Transverse colon (tissue), 4 donors: ENCODE data around the gene PSTK. TPM values are rescaled to one million over a fixed set of nuclear protein-coding genes. Genes with fewer than 3 reads are reported as not detected.

Source experiments
- DNase-seq: peaks from one replicate; pipeline ENCODE4 v3.0.0-alpha.2; 2019
- H3K27ac ChIP-seq, 4 donors: fragments of 200-600 bp; sonication (generic); 2 replicates each; pipeline ENCODE4 v1.5.1; 2016 to 2018; ENCODE audit warnings: inconsistent platforms in 4 of 4
- H3K27me3 ChIP-seq: fragments of 200-600 bp; sonication (generic); 2 replicates; pipeline ENCODE4 v1.5.1; 2017; ENCODE audit warnings: inconsistent platforms
- H3K36me3 ChIP-seq, 4 donors: fragments of 200-600 bp; sonication (generic); 2 replicates each; pipeline ENCODE4 v1.5.1; 2017 to 2019; ENCODE audit warnings: inconsistent platforms in 4 of 4
- H3K4me1 ChIP-seq, 4 donors: fragments of 200-600 bp; sonication (generic); 2 replicates each; pipeline ENCODE4 v1.5.1; 2017 to 2020; ENCODE audit warnings: inconsistent platforms in 4 of 4
- H3K4me3 ChIP-seq, 4 donors: fragments of 200-600 bp; sonication (generic); 1 replicate in 1 of 4; 2 replicates in 3 of 4; pipeline versions ENCODE4 v1.5.1 to v1.6.1; 2017 to 2019; ENCODE audit warnings: inconsistent platforms in 4 of 4
- H3K9me3 ChIP-seq, 2 donors: fragments of 200-600 bp; sonication (generic); 2 replicates each; pipeline ENCODE4 v1.5.1; 2017 to 2019; ENCODE audit warnings: inconsistent platforms in 2 of 2
- CTCF ChIP-seq, 5 experiments: fragments of 200-600 bp in 3 of 5; fragments of 450-650 bp in 2 of 5; sonication (generic) in 3 of 5; IDR thresholded peaks; 1 replicate in 2 of 5; 2 replicates in 3 of 5; pipeline ENCODE4 v1.5.1; 2016 to 2017; ENCODE audit warnings: antibody characterized with exemption in 5 of 5, inconsistent platforms in 3 of 5, mild to moderate bottlenecking in 2 of 5, moderate library complexity in 1 of 5
- EP300 ChIP-seq: sonication (generic); formaldehyde crosslinking; IDR thresholded peaks from one replicate; pipeline ENCODE4 v1.6.1; 2017; ENCODE audit warnings: antibody characterized with exemption, low read depth
- POLR2A ChIP-seq: fragments of 450-650 bp; IDR thresholded peaks from one replicate; pipeline ENCODE4 v1.6.1; 2016; ENCODE audit warnings: antibody characterized with exemption, mild to moderate bottlenecking, moderate library complexity
- POLR2AphosphoS5 ChIP-seq, 3 donors: sonication (generic); formaldehyde crosslinking; IDR thresholded peaks; one replicate each; pipeline ENCODE4 v1.6.1; 2016; ENCODE audit warnings: antibody characterized with exemption in 3 of 3
- WGBS, 2 donors: methylation state at CpG; one replicate each; pipeline ENCODE4 v1.1.5; 2018; ENCODE audit warnings: low coverage in 1 of 2; 5-methylcytosine and 5-hydroxymethylcytosine counted together
- in situ Hi-C, 4 donors: fragments of 200-750 bp; cut with MboI; loops; one replicate each; pipeline versions ENCODE4 v1.15.0 to v1.15.1; 2017; ENCODE audit warnings: low sequenced_read_pairs in 3 of 4, low pct_ligation_motif_present in 1 of 4, low pct_unique_long_range_greater_than_20kb in 1 of 4
- intact Hi-C: fragments of 100-400 bp; cut with DNase I; formaldehyde crosslinking; loops from one replicate; pipeline ENCODE4 v1.15.1; 2023; ENCODE audit warnings: low total_unique reads
- total RNA-seq, 4 donors: library from RNA; depleted of rRNA; stranded (reverse); fragments of >200 nt; gene quantifications; one replicate each; pipeline ENCODE4 v1.1.0, GENCODE V29; 2016

PSTK gene
- total RNA-seq, 4 donors from 2014 or later = 2.5 to 2.9 TPM; not detected in 2

- intact Hi-C loops (loop anchor here (1.0 kb wide), 1 partner anchor 29 kb away; the partner anchor contains the start of gene PSTK), in situ Hi-C loops (no loop called here)
- Histone ChIP-seq H3K27ac (peak overlapping the region; percentile 91 to 96 (median 93)), H3K36me3 (no peaks in the 10 kb centered on the region), H3K27me3 (no peaks in the 10 kb centered on the region), H3K9me3 (no peaks in the 10 kb centered on the region), H3K4me3 (peak overlapping the region; percentile 85 to 99 (median 93)), H3K4me1 (peaks cover 0 to 34% (median 19%) of the 10 kb centered on the region in 4 donors)
- 0% methylated on average over 3 to 33 of the region's 34 CpGs for WGBS, 2 donors
- DNase-seq = peak; percentile 30
- TF ChIP-seq POLR2A (no peak), EP300 (no peak), CTCF (IDR thresholded peaks at IDR 0.05) (no peak), POLR2AphosphoS5 (IDR thresholded peaks at IDR 0.05) (no peak)
Measured at GRCh38 chr10:123009105-123009820, 29.1 kb downstream of the PSTK start.

GRCh38 chr10:123011987-123012386 is 31.8 kb downstream of the PSTK start:
- in situ Hi-C loops (no loop called here), intact Hi-C loops (no loop called here)
- 20 to 84% methylated on average over 1 to 3 of the region's 3 CpGs for WGBS, 2 donors
- no peak for TF ChIP-seq EP300
- no peak for TF ChIP-seq POLR2A
- no peak for TF ChIP-seq CTCF (IDR thresholded peaks at IDR 0.05)
- TF ChIP-seq POLR2AphosphoS5 (IDR thresholded peaks at IDR 0.05) = no peak
- Histone ChIP-seq H3K27me3 (no peaks in the 10 kb centered on the region), H3K4me3 (no peak overlapping the region), H3K36me3 (no peaks in the 10 kb centered on the region), H3K9me3 (no peaks in the 10 kb centered on the region), H3K27ac (no peak overlapping the region), H3K4me1 (peaks cover 0 to 18% (median 16%) of the 10 kb centered on the region in 4 donors)
- DNase-seq = no peak

GRCh38 chr10:123013456-123014419 is 33.5 kb downstream of the PSTK start:
- no peak for DNase-seq
- H3K4me1 ChIP-seq = peaks cover 0 to 11% (median 9%) of the 10 kb centered on the region in 4 donors
- H3K27ac ChIP-seq = no peak overlapping the region
- H3K9me3 ChIP-seq = no peaks in the 10 kb centered on the region
- no peak for TF ChIP-seq EP300
- no peak for TF ChIP-seq CTCF (IDR thresholded peaks at IDR 0.05)
- TF ChIP-seq POLR2AphosphoS5 (IDR thresholded peaks at IDR 0.05) = no peak
- no peak for TF ChIP-seq POLR2A
- H3K4me3 ChIP-seq = no peak overlapping the region
- WGBS, 2 donors = 95% methylated on average over 43 of the region's 43 CpGs; no CpG with 5 or more reads in 1 of the 2 donors
- no peaks in the 10 kb centered on the region for H3K36me3 ChIP-seq
- in situ Hi-C loops = no loop called here
- intact Hi-C loops = no loop called here
- H3K27me3 ChIP-seq = no peaks in the 10 kb centered on the region

GRCh38 chr10:123014772-123015171 is 34.6 kb downstream of the PSTK start:
- Histone ChIP-seq H3K36me3 (no peaks in the 10 kb centered on the region), H3K27ac (no peak overlapping the region), H3K27me3 (no peaks in the 10 kb centered on the region), H3K4me1 (peaks cover 0 to 9% (median 5%) of the 10 kb centered on the region in 4 donors), H3K9me3 (no peaks in the 10 kb centered on the region), H3K4me3 (no peak overlapping the region)
- no peak for TF ChIP-seq EP300
- intact Hi-C loops (no loop called here), in situ Hi-C loops (no loop called here)
- DNase-seq = no peak
- WGBS, 2 donors = 99 to 100% methylated on average over 2 of the region's 2 CpGs
